Measurements from ENCODE around the gene GABRB1. TPM values are rescaled to one million over a fixed set of nuclear protein-coding genes. Genes with fewer than 3 reads are reported as not detected.

GABRB1 gene
- total and polyA plus RNA-seq, 2 experiments from 2014 or later = 0.26 to 0.97 TPM

GRCh38 chr4:47073647-47074046 is 42.3 kb downstream of the GABRB1 start:
- H3K9me2 ChIP-seq (ENCODE audit: insufficient read depth) = peaks cover 5% of the 10 kb centered on the region; the same call in 1 of the 2 replicates
- no peaks in the 10 kb centered on the region for H4K20me1 ChIP-seq (replicated peaks; ENCODE audit: insufficient read depth)
- Mint-ChIP-seq H3K27ac (no peak overlapping the region), H3K4me3 (no peak overlapping the region), H3K27me3 (ENCODE audit: insufficient read depth, low read depth, poor library complexity) (peaks cover 2% of the 10 kb centered on the region), H3K9me3 (no peaks in the 10 kb centered on the region), H3K36me3 (ENCODE audit: low read depth) (no peaks in the 10 kb centered on the region), H3K4me1 (peaks cover 12% of the 10 kb centered on the region; the same call in 2 of the 3 replicates)
- DNase-seq (ENCODE audit: low spot score) (no peak), ATAC-seq (no peak)
- no peaks in the 10 kb centered on the region for H3K36me3 ChIP-seq (ENCODE audit: insufficient read depth)
- TF ChIP-seq STAT1 (IDR thresholded peaks at IDR 0.05; ENCODE audit: unreplicated experiment) (no peak), EZH2phosphoT487 (IDR thresholded peaks at IDR 0.05; ENCODE audit: unreplicated experiment) (no peak), NANOG (IDR thresholded peaks at IDR 0.05; ENCODE audit: borderline replicate concordance) (no peak), ZNF114 (CRISPR knock-in tag; IDR thresholded peaks at IDR 0.05) (no peak), CREB1 (CRISPR knock-in tag; IDR thresholded peaks at IDR 0.05; ENCODE audit: low read depth) (no peak), CTCF (conservative IDR thresholded peaks at IDR 0.05; ENCODE audit: low read depth in 2 of 2) (no peak), REST (IDR thresholded peaks at IDR 0.05; ENCODE audit: unreplicated experiment) (no peak), JUNB (IDR thresholded peaks at IDR 0.05; ENCODE audit: unreplicated experiment) (no peak), EZH2 (IDR thresholded peaks at IDR 0.05; ENCODE audit: low read depth, unreplicated experiment) (no peak), ZNF331 (CRISPR knock-in tag; IDR thresholded peaks at IDR 0.05; ENCODE audit: low read depth) (no peak), POLR2AphosphoS5 (IDR thresholded peaks at IDR 0.05; ENCODE audit: low read depth) (no peak), ETS1 (IDR thresholded peaks at IDR 0.05) (no peak)
- TF ChIP-seq, protein P1, sequence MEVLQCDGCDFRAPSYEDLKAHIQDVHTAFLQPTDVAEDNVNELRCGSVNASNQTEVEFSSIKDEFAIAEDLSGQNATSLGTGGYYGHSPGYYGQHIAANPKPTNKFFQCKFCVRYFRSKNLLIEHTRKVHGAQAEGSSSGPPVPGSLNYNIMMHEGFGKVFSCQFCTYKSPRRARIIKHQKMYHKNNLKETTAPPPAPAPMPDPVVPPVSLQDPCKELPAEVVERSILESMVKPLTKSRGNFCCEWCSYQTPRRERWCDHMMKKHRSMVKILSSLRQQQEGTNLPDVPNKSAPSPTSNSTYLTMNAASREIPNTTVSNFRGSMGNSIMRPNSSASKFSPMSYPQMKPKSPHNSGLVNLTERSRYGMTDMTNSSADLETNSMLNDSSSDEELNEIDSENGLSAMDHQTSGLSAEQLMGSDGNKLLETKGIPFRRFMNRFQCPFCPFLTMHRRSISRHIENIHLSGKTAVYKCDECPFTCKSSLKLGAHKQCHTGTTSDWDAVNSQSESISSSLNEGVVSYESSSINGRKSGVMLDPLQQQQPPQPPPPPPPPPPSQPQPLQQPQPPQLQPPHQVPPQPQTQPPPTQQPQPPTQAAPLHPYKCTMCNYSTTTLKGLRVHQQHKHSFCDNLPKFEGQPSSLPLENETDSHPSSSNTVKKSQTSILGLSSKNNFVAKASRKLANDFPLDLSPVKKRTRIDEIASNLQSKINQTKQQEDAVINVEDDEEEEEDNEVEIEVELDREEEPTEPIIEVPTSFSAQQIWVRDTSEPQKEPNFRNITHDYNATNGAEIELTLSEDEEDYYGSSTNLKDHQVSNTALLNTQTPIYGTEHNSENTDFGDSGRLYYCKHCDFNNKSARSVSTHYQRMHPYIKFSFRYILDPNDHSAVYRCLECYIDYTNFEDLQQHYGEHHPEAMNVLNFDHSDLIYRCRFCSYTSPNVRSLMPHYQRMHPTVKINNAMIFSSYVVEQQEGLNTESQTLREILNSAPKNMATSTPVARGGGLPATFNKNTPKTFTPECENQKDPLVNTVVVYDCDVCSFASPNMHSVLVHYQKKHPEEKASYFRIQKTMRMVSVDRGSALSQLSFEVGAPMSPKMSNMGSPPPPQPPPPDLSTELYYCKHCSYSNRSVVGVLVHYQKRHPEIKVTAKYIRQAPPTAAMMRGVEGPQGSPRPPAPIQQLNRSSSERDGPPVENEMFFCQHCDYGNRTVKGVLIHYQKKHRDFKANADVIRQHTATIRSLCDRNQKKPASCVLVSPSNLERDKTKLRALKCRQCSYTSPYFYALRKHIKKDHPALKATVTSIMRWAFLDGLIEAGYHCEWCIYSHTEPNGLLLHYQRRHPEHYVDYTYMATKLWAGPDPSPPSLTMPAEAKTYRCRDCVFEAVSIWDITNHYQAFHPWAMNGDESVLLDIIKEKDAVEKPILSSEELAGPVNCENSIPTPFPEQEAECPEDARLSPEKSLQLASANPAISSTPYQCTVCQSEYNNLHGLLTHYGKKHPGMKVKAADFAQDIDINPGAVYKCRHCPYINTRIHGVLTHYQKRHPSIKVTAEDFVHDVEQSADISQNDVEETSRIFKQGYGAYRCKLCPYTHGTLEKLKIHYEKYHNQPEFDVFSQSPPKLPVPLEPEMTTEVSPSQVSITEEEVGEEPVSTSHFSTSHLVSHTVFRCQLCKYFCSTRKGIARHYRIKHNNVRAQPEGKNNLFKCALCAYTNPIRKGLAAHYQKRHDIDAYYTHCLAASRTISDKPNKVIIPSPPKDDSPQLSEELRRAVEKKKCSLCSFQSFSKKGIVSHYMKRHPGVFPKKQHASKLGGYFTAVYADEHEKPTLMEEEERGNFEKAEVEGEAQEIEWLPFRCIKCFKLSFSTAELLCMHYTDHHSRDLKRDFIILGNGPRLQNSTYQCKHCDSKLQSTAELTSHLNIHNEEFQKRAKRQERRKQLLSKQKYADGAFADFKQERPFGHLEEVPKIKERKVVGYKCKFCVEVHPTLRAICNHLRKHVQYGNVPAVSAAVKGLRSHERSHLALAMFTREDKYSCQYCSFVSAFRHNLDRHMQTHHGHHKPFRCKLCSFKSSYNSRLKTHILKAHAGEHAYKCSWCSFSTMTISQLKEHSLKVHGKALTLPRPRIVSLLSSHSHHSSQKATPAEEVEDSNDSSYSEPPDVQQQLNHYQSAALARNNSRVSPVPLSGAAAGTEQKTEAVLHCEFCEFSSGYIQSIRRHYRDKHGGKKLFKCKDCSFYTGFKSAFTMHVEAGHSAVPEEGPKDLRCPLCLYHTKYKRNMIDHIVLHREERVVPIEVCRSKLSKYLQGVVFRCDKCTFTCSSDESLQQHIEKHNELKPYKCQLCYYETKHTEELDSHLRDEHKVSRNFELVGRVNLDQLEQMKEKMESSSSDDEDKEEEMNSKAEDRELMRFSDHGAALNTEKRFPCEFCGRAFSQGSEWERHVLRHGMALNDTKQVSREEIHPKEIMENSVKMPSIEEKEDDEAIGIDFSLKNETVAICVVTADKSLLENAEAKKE (CRISPR knock-in tag; IDR thresholded peaks at IDR 0.05) = no peak
- H3K4me2 ChIP-seq = no peak overlapping the region
- no peak overlapping the region for H2AFZ ChIP-seq
- no peaks in the 10 kb centered on the region for H3F3A ChIP-seq (replicated peaks; ENCODE audit: low read depth)
- 0 out of 2 replicates have a peak, but pooled peaks cover 7% of the 10 kb centered on the region for H3K4me1 ChIP-seq (ENCODE audit: insufficient read depth)
- no peaks in the 10 kb centered on the region for H3K27me3 ChIP-seq (ENCODE audit: insufficient read depth)
- no peak overlapping the region for H3K27ac ChIP-seq (ENCODE audit: low read depth)
- H3K79me2 ChIP-seq (replicated peaks; ENCODE audit: insufficient read depth) = no peaks in the 10 kb centered on the region
- H3K4me3 ChIP-seq = no peak overlapping the region

Data from GM23338 (cell line).